ENCODE measurements around the gene C16orf87.

C16orf87 gene

DNA sequence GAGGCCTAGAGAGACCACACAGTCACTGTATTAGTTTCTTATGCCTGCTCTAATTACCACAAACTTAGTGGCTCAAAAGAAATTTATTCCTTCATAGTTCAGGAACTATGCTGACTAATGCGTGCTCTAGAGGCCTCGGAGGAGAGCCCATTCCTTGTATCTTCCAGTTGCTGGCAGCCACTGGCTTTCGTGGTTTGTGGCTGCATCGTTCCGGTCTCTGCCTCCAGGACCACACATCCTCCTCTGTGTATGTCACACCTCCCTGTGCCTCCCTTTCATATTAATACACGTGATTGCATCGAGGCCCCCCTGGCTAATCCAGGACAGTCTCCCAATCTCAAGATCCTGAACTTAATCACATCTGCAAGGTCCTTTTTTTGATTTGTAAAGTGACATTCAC is 65.9 kb downstream of the C16orf87 start:
- no peak overlapping the region for H3K9ac ChIP-seq (ENCODE audit: low read length)
- H3K27ac ChIP-seq (ENCODE audit: low read depth, low read length), result no peak overlapping the region
- H3K79me1 ChIP-seq (ENCODE audit: low read length), result peaks cover 2% of the 10 kb centered on the region
- H3K9me3 ChIP-seq (ENCODE audit: insufficient read depth, low read depth, low read length), result peaks cover 1% of the 10 kb centered on the region
- H3K14ac ChIP-seq (ENCODE audit: low read length), result no peak overlapping the region
- H2BK12ac ChIP-seq (ENCODE audit: low read length), result peak overlapping the region; percentile 76
- H3K27me3 ChIP-seq (ENCODE audit: insufficient read depth, low read length), result no peaks in the 10 kb centered on the region
- H4K91ac ChIP-seq (ENCODE audit: low read depth, low read length), result no peak overlapping the region
- no peaks in the 10 kb centered on the region for H3K79me2 ChIP-seq (ENCODE audit: control insufficient read depth, insufficient read depth, low read length, poor library complexity)
- no peak overlapping the region for H2BK120ac ChIP-seq (ENCODE audit: insufficient read depth, low read length, poor library complexity)
- no CpG with 5 or more reads among the region's 7 CpGs for WGBS (ENCODE audit: extremely low coverage, insufficient coverage, insufficient read length)
- H2AK5ac ChIP-seq (ENCODE audit: low read length), result peak overlapping the region; percentile 71
- H3K18ac ChIP-seq (ENCODE audit: low read length), result no peak overlapping the region
- H2AFZ ChIP-seq (ENCODE audit: insufficient read depth, low read length, poor library complexity), result no peak overlapping the region
- no peak overlapping the region for H2BK5ac ChIP-seq (ENCODE audit: low read depth, low read length, poor library complexity)
- H3K4me1 ChIP-seq (ENCODE audit: control insufficient read depth in 1 of 2, insufficient read depth in 2 of 2, low read length in 2 of 2), result peaks cover 3 to 9% of the 10 kb centered on the region in 2 experiments
- no peak overlapping the region for H3K23ac ChIP-seq (ENCODE audit: low read length)
- H4K12ac ChIP-seq (ENCODE audit: low read depth, low read length), result peak overlapping the region; percentile 36
- H3K36me3 ChIP-seq (ENCODE audit: control insufficient read depth in 1 of 2, insufficient read depth in 2 of 2, low read length in 2 of 2), result no peaks in the 10 kb centered on the region
- no peak overlapping the region for H3K4me3 ChIP-seq (ENCODE audit: low read depth, low read length)
- no peak for DNase-seq
- no peak overlapping the region for H4K8ac ChIP-seq (ENCODE audit: low read depth, low read length)
- H3K4ac ChIP-seq (ENCODE audit: low read depth, low read length), result no peak overlapping the region
- H3K4me2 ChIP-seq (ENCODE audit: low read length), result no peak overlapping the region

DNA sequence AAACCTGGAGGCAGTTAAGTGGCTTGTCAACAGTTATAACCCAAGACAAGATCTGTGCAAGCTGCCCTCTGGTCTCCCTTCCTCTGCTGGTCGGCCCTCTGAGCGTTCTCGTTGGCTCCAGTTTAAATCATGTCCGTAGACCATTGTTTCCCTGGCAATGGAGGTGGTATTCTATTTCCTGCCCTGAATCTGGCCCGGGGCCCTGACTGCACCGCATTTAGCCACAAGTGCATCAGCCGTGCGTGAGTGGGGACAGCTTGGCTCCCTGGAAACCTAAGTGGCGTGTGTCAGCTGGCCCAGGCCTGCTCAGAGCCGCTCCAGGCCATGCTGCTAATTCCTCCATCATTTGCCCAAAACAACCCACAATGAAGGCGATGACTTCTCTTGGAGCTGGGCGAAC is 67.8 kb downstream of the C16orf87 start:
- H3K23ac ChIP-seq (ENCODE audit: low read length), result no peak overlapping the region
- no peak overlapping the region for H3K9ac ChIP-seq (ENCODE audit: low read length)
- peaks cover 7% of the 10 kb centered on the region for H3K79me1 ChIP-seq (ENCODE audit: low read length)
- H2AFZ ChIP-seq (ENCODE audit: insufficient read depth, low read length, poor library complexity), result no peak overlapping the region
- no peak overlapping the region for H4K8ac ChIP-seq (ENCODE audit: low read depth, low read length)
- H2BK120ac ChIP-seq (ENCODE audit: insufficient read depth, low read length, poor library complexity), result no peak overlapping the region
- no peak overlapping the region for H3K4me3 ChIP-seq (ENCODE audit: low read depth, low read length)
- no peaks in the 10 kb centered on the region for H3K36me3 ChIP-seq (ENCODE audit: control insufficient read depth in 1 of 2, insufficient read depth in 2 of 2, low read length in 2 of 2)
- H3K4ac ChIP-seq (ENCODE audit: low read depth, low read length), result no peak overlapping the region
- DNase-seq, result no peak
- peaks cover 1% of the 10 kb centered on the region for H3K9me3 ChIP-seq (ENCODE audit: insufficient read depth, low read depth, low read length)
- H4K12ac ChIP-seq (ENCODE audit: low read depth, low read length), result no peak overlapping the region
- no peak overlapping the region for H3K27ac ChIP-seq (ENCODE audit: low read depth, low read length)
- H2AK5ac ChIP-seq (ENCODE audit: low read length), result no peak overlapping the region
- H4K91ac ChIP-seq (ENCODE audit: low read depth, low read length), result no peak overlapping the region
- peaks cover 8 to 11% of the 10 kb centered on the region in 2 experiments for H3K4me1 ChIP-seq (ENCODE audit: control insufficient read depth in 1 of 2, insufficient read depth in 2 of 2, low read length in 2 of 2)
- no peak overlapping the region for H2BK5ac ChIP-seq (ENCODE audit: low read depth, low read length, poor library complexity)
- H3K18ac ChIP-seq (ENCODE audit: low read length), result no peak overlapping the region
- no peak overlapping the region for H3K4me2 ChIP-seq (ENCODE audit: low read length)
- H2BK12ac ChIP-seq (ENCODE audit: low read length), result no peak overlapping the region
- no peaks in the 10 kb centered on the region for H3K79me2 ChIP-seq (ENCODE audit: control insufficient read depth, insufficient read depth, low read length, poor library complexity)
- WGBS (ENCODE audit: extremely low coverage, insufficient coverage, insufficient read length), result no CpG with 5 or more reads among the region's 12 CpGs
- no peaks in the 10 kb centered on the region for H3K27me3 ChIP-seq (ENCODE audit: insufficient read depth, low read length)
- H3K14ac ChIP-seq (ENCODE audit: low read length), result no peak overlapping the region

DNA sequence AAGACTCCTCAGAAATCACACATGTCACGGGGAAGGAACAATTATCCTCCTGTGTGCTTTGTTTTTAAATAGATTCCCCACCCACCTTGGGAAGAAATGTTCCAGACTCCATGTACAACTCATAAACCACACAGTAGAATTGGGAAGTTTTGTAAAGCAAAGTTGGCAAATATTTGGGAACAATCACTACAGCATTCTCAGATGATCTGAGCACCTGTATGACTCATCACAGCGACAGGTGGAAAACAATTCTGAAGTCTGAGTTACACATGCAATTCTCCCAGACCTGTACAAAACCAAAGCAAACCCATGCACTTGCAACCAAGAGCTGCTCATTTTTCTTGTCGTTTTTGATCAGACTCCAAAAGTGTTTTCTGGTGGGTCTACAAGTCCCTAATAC is 68.4 kb downstream of the C16orf87 start:
- H3K79me1 ChIP-seq (ENCODE audit: low read length), result peaks cover 11% of the 10 kb centered on the region
- no peak overlapping the region for H3K18ac ChIP-seq (ENCODE audit: low read length)
- WGBS (ENCODE audit: extremely low coverage, insufficient coverage, insufficient read length), result no CpG with 5 or more reads among the region's 3 CpGs
- H4K12ac ChIP-seq (ENCODE audit: low read depth, low read length), result no peak overlapping the region
- no peaks in the 10 kb centered on the region for H3K27me3 ChIP-seq (ENCODE audit: insufficient read depth, low read length)
- peaks cover 13 to 16% of the 10 kb centered on the region in 2 experiments for H3K4me1 ChIP-seq (ENCODE audit: control insufficient read depth in 1 of 2, insufficient read depth in 2 of 2, low read length in 2 of 2)
- H4K91ac ChIP-seq (ENCODE audit: low read depth, low read length), result no peak overlapping the region
- peak in 1 of 2 donors; percentile 24 for DNase-seq
- H2BK120ac ChIP-seq (ENCODE audit: insufficient read depth, low read length, poor library complexity), result no peak overlapping the region
- H3K9ac ChIP-seq (ENCODE audit: low read length), result no peak overlapping the region
- no peak overlapping the region for H3K14ac ChIP-seq (ENCODE audit: low read length)
- H3K4me2 ChIP-seq (ENCODE audit: low read length), result no peak overlapping the region
- no peak overlapping the region for H3K27ac ChIP-seq (ENCODE audit: low read depth, low read length)
- peaks cover 1% of the 10 kb centered on the region for H3K9me3 ChIP-seq (ENCODE audit: insufficient read depth, low read depth, low read length)
- no peak overlapping the region for H3K4me3 ChIP-seq (ENCODE audit: low read depth, low read length)
- H2BK5ac ChIP-seq (ENCODE audit: low read depth, low read length, poor library complexity), result no peak overlapping the region
- H3K4ac ChIP-seq (ENCODE audit: low read depth, low read length), result no peak overlapping the region
- no peak overlapping the region for H2BK12ac ChIP-seq (ENCODE audit: low read length)
- H2AK5ac ChIP-seq (ENCODE audit: low read length), result no peak overlapping the region
- H3K79me2 ChIP-seq (ENCODE audit: control insufficient read depth, insufficient read depth, low read length, poor library complexity), result no peaks in the 10 kb centered on the region
- H3K23ac ChIP-seq (ENCODE audit: low read length), result no peak overlapping the region
- no peak overlapping the region for H4K8ac ChIP-seq (ENCODE audit: low read depth, low read length)
- no peaks in the 10 kb centered on the region for H3K36me3 ChIP-seq (ENCODE audit: control insufficient read depth in 1 of 2, insufficient read depth in 2 of 2, low read length in 2 of 2)
- no peak overlapping the region for H2AFZ ChIP-seq (ENCODE audit: insufficient read depth, low read length, poor library complexity)

DNA sequence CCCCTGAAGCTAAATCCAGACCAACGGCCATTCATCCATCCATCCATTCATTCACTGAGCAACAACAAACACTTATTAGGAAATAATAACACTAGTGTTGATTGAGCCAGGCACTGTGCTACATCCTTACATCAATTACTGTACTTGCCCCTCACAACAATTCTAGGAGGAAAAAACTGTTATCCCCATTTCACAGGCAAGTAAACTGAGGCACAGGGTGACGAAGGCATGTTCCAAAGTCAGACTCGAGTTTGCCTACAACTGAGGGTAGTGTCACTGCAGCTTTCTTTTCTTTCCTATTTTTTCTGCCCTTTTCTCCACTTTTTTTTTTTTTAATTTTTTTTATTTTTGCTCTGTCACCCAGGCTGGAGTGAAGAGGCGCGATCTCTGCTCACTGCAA is 71.7 kb downstream of the C16orf87 start:
- Histone ChIP-seq H2BK12ac (ENCODE audit: low read length) (no peak overlapping the region), H3K18ac (ENCODE audit: low read length) (no peak overlapping the region), H3K4ac (ENCODE audit: low read depth, low read length) (no peak overlapping the region), H3K14ac (ENCODE audit: low read length) (no peak overlapping the region), H3K79me2 (ENCODE audit: control insufficient read depth, insufficient read depth, low read length, poor library complexity) (no peaks in the 10 kb centered on the region), H3K4me3 (ENCODE audit: low read depth, low read length) (no peak overlapping the region), H4K91ac (ENCODE audit: low read depth, low read length) (no peak overlapping the region), H2AFZ (ENCODE audit: insufficient read depth, low read length, poor library complexity) (no peak overlapping the region), H3K23ac (ENCODE audit: low read length) (no peak overlapping the region), H2BK5ac (ENCODE audit: low read depth, low read length, poor library complexity) (no peak overlapping the region), H3K4me1 (ENCODE audit: control insufficient read depth in 1 of 2, insufficient read depth in 2 of 2, low read length in 2 of 2) (peaks cover 25 to 28% of the 10 kb centered on the region in 2 experiments), H3K9me3 (ENCODE audit: insufficient read depth, low read depth, low read length) (peaks cover 1% of the 10 kb centered on the region), H2BK120ac (ENCODE audit: insufficient read depth, low read length, poor library complexity) (no peak overlapping the region), H3K27ac (ENCODE audit: low read depth, low read length) (no peak overlapping the region), H2AK5ac (ENCODE audit: low read length) (no peak overlapping the region), H4K12ac (ENCODE audit: low read depth, low read length) (no peak overlapping the region), H3K9ac (ENCODE audit: low read length) (no peak overlapping the region), H4K8ac (ENCODE audit: low read depth, low read length) (no peak overlapping the region), H3K4me2 (ENCODE audit: low read length) (no peak overlapping the region), H3K36me3 (ENCODE audit: control insufficient read depth in 1 of 2, insufficient read depth in 2 of 2, low read length in 2 of 2) (no peaks in the 10 kb centered on the region), H3K79me1 (ENCODE audit: low read length) (peaks cover 13% of the 10 kb centered on the region), H3K27me3 (ENCODE audit: insufficient read depth, low read length) (no peaks in the 10 kb centered on the region)
- WGBS (ENCODE audit: extremely low coverage, insufficient coverage, insufficient read length), result no CpG with 5 or more reads among the region's 5 CpGs
- DNase-seq, result no peak
